Epidermal melanocyte (primary cell): Measurements from ENCODE around the gene CIITA.
"Not testable (repeated sequence)": the region's sequence is repeated elsewhere in the genome, so short reads cannot be mapped to it uniquely, and the experiment has no call there.

Experiments used
- DNase-seq: peaks from one replicate; pipeline ENCODE4 v3.0.0; 2011; ENCODE audit warnings: low spot score; ENCODE audit not compliant: insufficient read length

Gene CIITA, protein sequence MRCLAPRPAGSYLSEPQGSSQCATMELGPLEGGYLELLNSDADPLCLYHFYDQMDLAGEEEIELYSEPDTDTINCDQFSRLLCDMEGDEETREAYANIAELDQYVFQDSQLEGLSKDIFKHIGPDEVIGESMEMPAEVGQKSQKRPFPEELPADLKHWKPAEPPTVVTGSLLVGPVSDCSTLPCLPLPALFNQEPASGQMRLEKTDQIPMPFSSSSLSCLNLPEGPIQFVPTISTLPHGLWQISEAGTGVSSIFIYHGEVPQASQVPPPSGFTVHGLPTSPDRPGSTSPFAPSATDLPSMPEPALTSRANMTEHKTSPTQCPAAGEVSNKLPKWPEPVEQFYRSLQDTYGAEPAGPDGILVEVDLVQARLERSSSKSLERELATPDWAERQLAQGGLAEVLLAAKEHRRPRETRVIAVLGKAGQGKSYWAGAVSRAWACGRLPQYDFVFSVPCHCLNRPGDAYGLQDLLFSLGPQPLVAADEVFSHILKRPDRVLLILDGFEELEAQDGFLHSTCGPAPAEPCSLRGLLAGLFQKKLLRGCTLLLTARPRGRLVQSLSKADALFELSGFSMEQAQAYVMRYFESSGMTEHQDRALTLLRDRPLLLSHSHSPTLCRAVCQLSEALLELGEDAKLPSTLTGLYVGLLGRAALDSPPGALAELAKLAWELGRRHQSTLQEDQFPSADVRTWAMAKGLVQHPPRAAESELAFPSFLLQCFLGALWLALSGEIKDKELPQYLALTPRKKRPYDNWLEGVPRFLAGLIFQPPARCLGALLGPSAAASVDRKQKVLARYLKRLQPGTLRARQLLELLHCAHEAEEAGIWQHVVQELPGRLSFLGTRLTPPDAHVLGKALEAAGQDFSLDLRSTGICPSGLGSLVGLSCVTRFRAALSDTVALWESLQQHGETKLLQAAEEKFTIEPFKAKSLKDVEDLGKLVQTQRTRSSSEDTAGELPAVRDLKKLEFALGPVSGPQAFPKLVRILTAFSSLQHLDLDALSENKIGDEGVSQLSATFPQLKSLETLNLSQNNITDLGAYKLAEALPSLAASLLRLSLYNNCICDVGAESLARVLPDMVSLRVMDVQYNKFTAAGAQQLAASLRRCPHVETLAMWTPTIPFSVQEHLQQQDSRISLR

DNA sequence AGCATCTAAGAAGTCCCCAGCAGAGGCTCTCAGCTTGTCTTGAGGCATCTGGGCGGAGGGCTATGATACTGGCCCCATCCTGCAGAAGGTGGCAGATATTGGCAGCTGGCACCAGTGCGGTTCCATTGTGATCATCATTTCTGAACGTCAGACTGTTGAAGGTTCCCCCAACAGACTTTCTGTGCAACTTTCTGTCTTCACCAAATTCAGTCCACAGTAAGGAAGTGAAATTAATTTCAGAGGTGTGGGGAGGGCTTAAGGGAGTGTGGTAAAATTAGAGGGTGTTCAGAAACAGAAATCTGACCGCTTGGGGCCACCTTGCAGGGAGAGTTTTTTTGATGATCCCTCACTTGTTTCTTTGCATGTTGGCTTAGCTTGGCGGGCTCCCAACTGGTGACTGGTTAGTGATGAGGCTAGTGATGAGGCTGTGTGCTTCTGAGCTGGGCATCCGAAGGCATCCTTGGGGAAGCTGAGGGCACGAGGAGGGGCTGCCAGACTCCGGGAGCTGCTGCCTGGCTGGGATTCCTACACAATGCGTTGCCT, at the start of gene CIITA:
CIITA (plus strand) TSS at position 404 of the 543 bp plus-strand sequence; CDS start at position 533, 129 bp downstream.
- no peak for DNase-seq

DNA sequence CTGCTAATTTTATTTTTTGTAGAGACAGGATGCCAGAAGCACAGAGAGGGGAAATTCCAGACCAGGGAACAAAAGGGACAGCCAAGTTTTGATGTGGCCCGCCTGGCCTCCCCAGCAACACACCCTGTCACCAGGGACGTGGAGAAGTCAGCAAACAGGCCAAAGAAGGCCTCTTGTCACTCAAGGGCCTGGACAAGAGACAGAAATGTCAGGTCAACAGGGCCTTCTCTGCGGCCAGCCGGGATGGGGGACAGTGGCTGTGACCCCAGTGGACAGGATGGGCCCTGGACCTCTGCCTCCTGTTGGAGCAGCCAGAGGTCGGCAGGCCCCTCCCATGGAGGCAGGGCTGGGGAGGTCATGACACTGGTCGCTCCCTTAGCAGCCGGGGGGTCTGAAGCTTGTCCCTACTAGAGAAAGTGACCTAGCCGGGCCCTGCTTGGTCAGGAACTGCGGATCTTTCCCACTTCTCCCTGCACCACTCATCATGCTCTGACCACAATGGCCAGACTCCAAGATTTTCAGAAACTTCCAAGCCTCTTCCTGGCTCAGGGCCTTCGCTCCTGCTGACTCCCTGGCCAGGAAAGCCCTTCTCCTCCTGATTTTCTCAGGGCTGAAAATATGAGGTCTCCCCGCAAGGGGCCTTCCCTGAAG, 49.2 kb upstream of the CIITA start:
- DNase-seq: no peak

GRCh38 chr16:10828851-10829366, 48.1 kb upstream of the CIITA start:
- no peak for DNase-seq

DNA sequence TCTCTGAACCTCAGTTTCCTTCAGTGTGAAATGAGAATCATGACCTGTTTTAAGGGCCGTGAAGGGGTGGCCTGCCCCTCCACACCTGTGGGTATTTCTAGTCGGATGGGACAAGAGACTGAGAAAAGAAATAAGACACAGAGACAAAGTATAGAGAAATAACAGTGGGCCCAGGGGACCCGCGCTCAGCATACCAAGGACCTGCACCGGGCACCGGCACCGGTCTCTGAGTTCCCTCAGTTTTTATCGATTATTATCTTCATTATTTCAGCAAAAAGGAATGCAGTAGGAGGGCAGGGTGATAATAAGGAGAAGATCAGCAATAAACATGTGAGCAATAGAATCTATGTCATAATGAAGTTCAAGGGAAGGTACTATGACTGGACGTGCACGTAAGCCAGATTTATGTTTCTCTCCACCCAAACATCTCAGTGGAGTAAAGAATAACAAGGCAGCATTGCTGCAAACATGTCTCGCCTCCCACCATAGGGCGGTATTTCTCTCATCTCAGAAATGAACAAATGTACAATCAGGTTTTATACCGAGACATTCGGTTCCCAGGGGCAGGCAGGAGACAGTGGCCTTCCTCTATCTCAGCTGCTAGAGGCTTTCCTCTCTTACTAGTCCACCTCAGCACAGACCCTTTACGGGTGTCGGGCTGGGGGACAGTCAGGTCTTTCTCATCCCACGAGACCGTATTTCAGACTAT, 47.5 kb upstream of the CIITA start:
- not testable (repeated sequence) for DNase-seq

GRCh38 chr16:10830240-10830639, 46.8 kb upstream of the CIITA start:
- DNase-seq: not testable (repeated sequence)

DNA sequence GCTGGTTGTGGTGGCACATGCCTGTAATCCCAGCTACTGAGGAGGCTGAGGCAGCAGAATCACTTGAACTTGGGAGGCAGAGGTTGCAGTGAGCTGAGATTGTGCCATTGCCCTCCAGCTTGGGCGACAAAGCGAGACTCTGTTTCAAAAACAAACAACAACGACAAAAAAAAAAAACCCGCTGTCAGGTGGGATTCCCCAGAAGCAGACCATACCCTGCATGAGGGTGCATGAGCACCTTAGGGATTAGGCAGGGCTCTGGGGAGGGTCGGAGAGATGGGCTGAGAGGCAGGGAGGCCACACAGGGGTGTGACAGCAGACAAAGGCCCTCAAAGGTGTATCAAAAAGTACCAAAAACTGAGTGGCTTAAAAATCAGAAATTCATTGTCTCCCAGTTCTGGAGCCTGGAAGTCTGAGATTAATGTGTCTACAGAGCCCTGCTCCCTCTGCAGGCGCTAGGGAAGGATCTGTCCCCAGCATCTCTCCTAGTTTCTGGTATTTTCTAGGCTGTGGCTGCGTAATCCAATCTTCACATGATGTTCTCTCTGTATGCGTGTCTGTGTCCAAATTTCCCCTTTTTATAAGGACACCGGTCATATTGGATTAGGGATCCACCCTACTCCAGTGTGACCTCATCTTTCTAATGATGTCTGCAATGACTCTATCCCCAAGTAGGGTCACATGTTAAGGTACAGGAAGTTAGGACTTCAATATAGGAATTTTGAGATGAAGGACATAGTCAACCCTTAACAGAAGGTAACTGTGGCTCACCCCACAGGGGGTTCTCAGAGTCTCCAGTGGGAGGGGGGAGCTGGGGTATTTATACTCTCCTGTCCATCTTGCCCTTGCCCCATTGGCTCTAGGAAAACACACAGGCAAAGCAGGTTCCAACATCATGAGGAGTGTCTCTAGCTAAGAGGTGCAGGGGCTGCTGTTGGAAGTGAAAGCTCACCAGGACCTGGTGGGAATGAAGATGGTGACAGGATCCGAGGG, 44.8 kb upstream of the CIITA start:
- no peak for DNase-seq

GRCh38 chr16:10833271-10833670, 43.7 kb upstream of the CIITA start:
- DNase-seq: no peak

- DNase-seq: no peak
These were observed 42.9 kb upstream of the CIITA start for GRCh38 chr16:10834130-10834529.

DNA sequence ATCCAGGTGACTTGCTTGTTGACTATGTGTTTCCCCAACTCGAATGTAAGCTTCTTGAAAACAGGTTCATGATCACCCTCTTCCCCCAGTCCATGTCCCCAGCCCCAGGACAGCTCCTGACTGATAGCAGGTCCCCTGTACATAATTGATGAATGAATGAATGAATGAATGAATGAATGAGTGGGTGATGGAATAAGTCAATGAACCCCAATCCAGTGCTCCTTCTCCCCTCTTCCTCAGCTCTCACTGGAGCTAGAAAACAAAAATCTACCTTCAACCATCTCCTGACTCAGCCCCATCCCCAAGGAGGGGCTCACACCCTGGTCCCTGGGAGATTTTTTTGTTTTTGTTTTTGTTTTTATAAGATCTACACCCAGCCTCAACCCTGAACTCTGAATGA, 42.2 kb upstream of the CIITA start:
- DNase-seq: no peak

- no peak for DNase-seq
These were observed 41.6 kb upstream of the CIITA start for GRCh38 chr16:10835281-10835931.

- DNase-seq: no peak
These were observed 40.7 kb upstream of the CIITA start for GRCh38 chr16:10836174-10836853.

- DNase-seq: no peak
These were observed 38.3 kb upstream of the CIITA start for GRCh38 chr16:10838621-10839278.

DNA sequence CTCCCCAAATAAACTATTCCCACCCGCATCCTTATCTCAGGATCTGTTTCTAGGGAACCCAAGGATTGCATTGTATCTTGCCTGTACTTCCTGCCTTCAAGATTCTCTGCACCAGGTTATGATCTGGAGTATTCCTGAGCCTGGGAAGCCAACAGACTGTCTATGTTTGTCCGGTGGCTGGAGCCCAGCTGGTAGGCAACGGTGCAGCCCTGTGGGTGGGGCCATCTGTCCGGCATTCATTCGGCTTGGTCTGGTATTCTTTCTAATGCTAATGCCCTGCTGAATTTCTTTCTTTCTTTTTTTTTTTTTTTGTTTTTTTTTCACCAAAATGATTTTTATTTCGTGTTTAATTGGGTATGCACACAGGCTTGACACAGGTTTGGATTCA, 37.7 kb upstream of the CIITA start:
- no peak for DNase-seq

DNA sequence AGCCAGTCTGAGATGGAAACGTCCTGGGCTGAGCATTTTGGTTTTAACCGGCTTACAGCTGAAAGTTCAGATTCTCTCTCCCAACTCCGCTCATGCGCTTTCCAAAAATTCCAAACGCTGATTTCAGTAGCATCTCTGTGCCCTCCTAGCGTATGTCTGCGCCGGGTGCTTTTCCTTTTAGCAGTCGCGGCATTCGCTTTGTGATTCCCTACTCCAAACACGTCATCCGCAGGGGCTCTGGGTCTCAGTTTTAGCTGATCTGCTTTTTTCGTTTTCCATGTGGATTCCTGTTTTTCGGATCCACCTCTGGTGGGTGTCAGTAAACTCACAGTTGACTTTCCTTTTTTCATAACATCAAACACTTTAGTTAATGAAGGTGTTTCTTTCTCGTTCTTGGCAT, 36.3 kb upstream of the CIITA start:
- DNase-seq: no peak

GRCh38 chr16:10846213-10846998, 30.6 kb upstream of the CIITA start:
- no peak for DNase-seq

- DNase-seq: no peak
These were observed 29.8 kb upstream of the CIITA start for GRCh38 chr16:10847176-10847575.
